ENCODE results near the gene KRTAP10-8. TPM values are rescaled to one million over a fixed set of nuclear protein-coding genes. Genes with fewer than 3 reads are reported as not detected.

KRTAP10-8 gene
- total and polyA plus RNA-seq, 12 donors: not detected

DNA sequence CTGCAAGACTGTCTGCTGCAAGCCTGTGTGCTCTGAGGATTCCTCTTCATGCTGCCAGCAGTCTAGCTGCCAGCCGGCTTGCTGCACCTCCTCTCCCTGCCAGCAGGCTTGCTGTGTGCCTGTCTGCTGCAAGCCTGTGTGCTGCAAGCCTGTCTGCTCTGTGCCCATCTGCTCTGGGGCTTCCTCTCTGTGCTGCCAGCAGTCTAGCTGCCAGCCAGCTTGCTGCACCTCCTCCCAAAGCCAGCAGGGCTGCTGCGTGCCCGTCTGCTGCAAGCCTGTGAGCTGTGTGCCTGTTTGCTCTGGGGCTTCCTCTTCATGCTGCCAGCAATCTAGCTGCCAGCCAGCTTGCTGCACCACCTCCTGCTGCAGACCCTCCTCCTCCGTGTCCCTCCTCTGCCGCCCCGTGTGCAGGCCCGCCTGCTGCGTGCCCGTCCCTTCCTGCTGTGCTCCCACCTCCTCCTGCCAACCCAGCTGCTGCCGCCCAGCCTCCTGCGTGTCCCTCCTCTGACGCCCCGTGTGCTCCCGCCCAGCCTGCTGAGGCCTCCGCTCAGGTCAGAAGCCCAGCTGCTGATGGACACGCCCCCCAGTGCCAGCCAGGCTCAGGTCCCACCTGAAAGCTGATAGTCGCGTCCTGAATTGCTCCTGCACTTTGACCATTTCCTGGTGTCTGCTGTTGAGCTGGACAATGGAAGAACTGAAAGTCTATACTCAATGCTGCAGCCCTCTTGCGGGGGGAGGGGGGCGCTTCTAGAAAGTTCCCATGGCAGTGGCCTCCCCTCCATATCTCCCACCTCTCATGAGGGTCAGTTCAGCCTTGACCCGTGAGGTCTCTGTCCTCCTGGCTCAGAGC is 37.2 kb upstream of the KRTAP10-8 start:
- H3K4me1 ChIP-seq: no peaks in the 10 kb centered on the region
- H3K9me3 ChIP-seq: peaks cover 0 to 38% (median 14%) of the 10 kb centered on the region in 11 donors
- intact Hi-C loops (cut with DNase I): no loop called here
- ATAC-seq (no peak), DNase-seq (no peak)
- WGBS, 2 donors: 41% methylated on average over 21 of the region's 21 CpGs
- peaks cover 0 to 27% (median 0%) of the 10 kb centered on the region in 7 donors for H3K27me3 ChIP-seq
- H3K4me3 ChIP-seq: no peak overlapping the region
- no peaks in the 10 kb centered on the region for H3K36me3 ChIP-seq
- TF ChIP-seq, protein P1, sequence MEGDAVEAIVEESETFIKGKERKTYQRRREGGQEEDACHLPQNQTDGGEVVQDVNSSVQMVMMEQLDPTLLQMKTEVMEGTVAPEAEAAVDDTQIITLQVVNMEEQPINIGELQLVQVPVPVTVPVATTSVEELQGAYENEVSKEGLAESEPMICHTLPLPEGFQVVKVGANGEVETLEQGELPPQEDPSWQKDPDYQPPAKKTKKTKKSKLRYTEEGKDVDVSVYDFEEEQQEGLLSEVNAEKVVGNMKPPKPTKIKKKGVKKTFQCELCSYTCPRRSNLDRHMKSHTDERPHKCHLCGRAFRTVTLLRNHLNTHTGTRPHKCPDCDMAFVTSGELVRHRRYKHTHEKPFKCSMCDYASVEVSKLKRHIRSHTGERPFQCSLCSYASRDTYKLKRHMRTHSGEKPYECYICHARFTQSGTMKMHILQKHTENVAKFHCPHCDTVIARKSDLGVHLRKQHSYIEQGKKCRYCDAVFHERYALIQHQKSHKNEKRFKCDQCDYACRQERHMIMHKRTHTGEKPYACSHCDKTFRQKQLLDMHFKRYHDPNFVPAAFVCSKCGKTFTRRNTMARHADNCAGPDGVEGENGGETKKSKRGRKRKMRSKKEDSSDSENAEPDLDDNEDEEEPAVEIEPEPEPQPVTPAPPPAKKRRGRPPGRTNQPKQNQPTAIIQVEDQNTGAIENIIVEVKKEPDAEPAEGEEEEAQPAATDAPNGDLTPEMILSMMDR (IDR thresholded peaks at IDR 0.05): no peak
- H3K27ac ChIP-seq: no peak overlapping the region

DNA sequence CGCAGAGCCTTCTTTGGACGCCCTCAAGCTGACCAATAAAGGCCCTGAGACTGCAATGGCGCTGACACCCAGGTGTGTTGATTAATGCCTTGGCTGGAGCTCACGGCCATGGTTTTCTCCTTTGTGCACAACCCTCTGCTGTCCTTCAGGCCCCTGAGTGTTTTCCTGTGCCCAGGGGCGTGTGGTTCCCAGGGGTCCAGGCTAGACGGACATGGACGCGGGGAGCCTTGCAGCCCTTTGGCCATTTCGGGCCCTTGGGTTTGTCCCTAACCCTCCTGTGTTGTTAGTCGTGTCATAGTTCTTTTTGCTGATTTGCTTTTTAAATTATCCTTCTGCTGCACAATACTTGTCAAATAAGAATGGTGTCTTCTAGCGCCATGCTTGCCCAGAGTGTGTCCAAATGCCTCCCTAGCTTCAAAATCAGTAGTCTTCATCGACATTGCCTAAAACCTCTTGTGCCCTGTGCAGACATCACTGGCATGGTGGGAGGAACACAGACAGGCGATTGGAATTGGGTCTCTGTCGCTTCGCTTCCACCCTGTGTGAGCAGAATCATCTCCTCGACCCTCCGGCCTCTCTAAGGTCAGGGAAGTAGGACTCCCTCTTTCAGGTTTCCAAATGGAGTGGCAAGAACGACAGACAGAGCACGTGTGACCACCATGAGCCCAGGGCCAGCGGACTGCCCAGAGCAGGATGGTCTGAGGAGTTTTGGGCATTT is 36.4 kb upstream of the KRTAP10-8 start:
- Histone ChIP-seq H3K4me3 (no peak overlapping the region), H3K27ac (no peak overlapping the region), H3K27me3 (peaks cover 0 to 33% (median 0%) of the 10 kb centered on the region in 7 donors), H3K9me3 (peaks cover 0 to 34% (median 14%) of the 10 kb centered on the region in 11 donors), H3K4me1 (no peaks in the 10 kb centered on the region), H3K36me3 (no peaks in the 10 kb centered on the region)
- WGBS, 2 donors: 85 to 86% methylated on average over 20 of the region's 20 CpGs
- DNase-seq (no peak), ATAC-seq (no peak)
- TF ChIP-seq, protein P1 (IDR thresholded peaks at IDR 0.05): no peak
- intact Hi-C loops (cut with DNase I): no loop called here

GRCh38 chr21:44576025-44576420 is 35.9 kb upstream of the KRTAP10-8 start:
- intact Hi-C loops (cut with DNase I): no loop called here
- no peak overlapping the region for H3K27ac ChIP-seq
- ATAC-seq: no peak
- no peak for DNase-seq
- H3K27me3 ChIP-seq: peaks cover 0 to 34% (median 0%) of the 10 kb centered on the region in 7 donors
- TF ChIP-seq, protein P1 (IDR thresholded peaks at IDR 0.05): no peak
- H3K4me1 ChIP-seq: no peaks in the 10 kb centered on the region
- no peak overlapping the region for H3K4me3 ChIP-seq
- 87 to 88% methylated on average over 10 of the region's 10 CpGs for WGBS, 2 donors
- H3K36me3 ChIP-seq: no peaks in the 10 kb centered on the region
- H3K9me3 ChIP-seq: peaks cover 0 to 34% (median 17%) of the 10 kb centered on the region in 11 donors

DNA sequence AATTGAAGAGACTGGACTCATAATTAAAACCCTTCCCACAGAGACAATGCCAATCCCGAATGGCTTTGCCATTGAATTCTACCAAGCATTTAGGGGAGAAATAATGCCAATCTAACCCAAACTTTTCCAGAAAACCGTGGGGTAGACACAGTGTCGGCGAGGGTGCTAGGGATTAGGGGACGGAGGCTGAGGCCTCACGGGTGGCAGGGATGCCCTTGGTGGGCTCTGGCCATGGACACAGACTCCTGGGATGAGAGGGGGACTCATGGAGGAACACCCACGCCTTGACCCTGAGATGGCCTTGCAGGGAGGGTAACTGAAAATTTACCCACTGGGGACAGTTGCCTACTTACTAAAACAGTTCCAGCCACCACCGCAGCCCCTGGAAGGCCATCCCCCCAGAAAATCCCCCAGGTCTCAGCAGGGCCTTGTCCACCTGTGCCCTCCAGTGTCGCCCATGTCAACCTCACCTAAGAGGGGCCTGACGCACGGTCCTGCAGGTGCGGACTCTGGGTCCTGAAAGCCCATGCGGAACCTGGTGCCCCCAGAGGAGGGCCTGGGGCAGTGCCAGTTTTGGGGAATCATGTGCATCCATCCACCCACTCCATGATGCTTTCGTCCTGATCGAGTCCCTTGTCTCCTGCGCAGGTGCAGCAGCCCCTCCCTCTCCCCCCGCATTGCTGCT is 33.4 kb upstream of the KRTAP10-8 start:
- TF ChIP-seq, protein P1 (IDR thresholded peaks at IDR 0.05): no peak
- WGBS, 2 donors: 93 to 96% methylated on average over 17 of the region's 17 CpGs
- H3K27me3 ChIP-seq: peaks cover 0 to 40% (median 0%) of the 10 kb centered on the region in 7 donors
- H3K27ac ChIP-seq: no peak overlapping the region
- intact Hi-C loops (cut with DNase I): no loop called here
- no peak for DNase-seq
- no peak overlapping the region for H3K4me3 ChIP-seq
- no peak for ATAC-seq
- H3K9me3 ChIP-seq: peaks cover 0 to 40% (median 18%) of the 10 kb centered on the region in 11 donors
- H3K4me1 ChIP-seq: no peaks in the 10 kb centered on the region
- H3K36me3 ChIP-seq: no peaks in the 10 kb centered on the region
